BLaER1 treated with 17β-estradiol and CSF1 and Interleukin-3, amounts not matched to agents 10 nM and 100 nM (cell line): Measurements from ENCODE around the gene FRZB.

Experiments used
- H3K27ac ChIP-seq, 11 experiments: shearing (Covaris generic); formaldehyde crosslinking; 2 replicates each; pipeline ENCODE4 v1.8.1; 2022
- H3K27me3 ChIP-seq, 11 experiments: shearing (Covaris generic); formaldehyde crosslinking; 2 replicates each; pipeline ENCODE4 v1.8.1; 2022
- H3K36me3 ChIP-seq, 11 experiments: shearing (Covaris generic); formaldehyde crosslinking; 2 replicates each; pipeline ENCODE4 v1.8.1; 2022
- H3K4me1 ChIP-seq, 10 experiments: shearing (Covaris generic); formaldehyde crosslinking; 2 replicates each; pipeline ENCODE4 v1.8.1; 2022
- H3K4me2 ChIP-seq, 11 experiments: shearing (Covaris generic); formaldehyde crosslinking; 2 replicates each; pipeline ENCODE4 v1.8.1; 2022
- H3K4me3 ChIP-seq, 10 experiments: shearing (Covaris generic); formaldehyde crosslinking; 2 replicates each; pipeline ENCODE4 v1.8.1; 2022
- H3K9ac ChIP-seq, 11 experiments: shearing (Covaris generic); formaldehyde crosslinking; 2 replicates each; pipeline ENCODE4 v1.8.1; 2022
- H3K9me3 ChIP-seq, 11 experiments: shearing (Covaris generic); formaldehyde crosslinking; replicated peaks in 1 of 11; 2 replicates each; pipeline ENCODE4 v1.8.1; 2022
- H4K20me1 ChIP-seq, 11 experiments: shearing (Covaris generic); formaldehyde crosslinking; 2 replicates each; pipeline ENCODE4 v1.8.1; 2022
- Cebpa-rat ChIP-seq, 11 experiments: shearing (Covaris generic); IDR thresholded peaks; 2 replicates each; pipeline ENCODE4 v1.8.1; 2022

Gene FRZB

GRCh38 chr2:182858671-182859070 is 7.8 kb downstream of the FRZB start:
- no peaks in the 10 kb centered on the region; a peak in 1 of 22 replicates for H3K9me3 ChIP-seq
- no peaks in the 10 kb centered on the region for H3K27me3 ChIP-seq
- H3K9ac ChIP-seq, result no peak overlapping the region
- peaks cover 0 to 17% (median 13%) of the 10 kb centered on the region in 10 experiments; a peak in 12 of 20 replicates for H3K4me1 ChIP-seq
- no peak overlapping the region for H3K27ac ChIP-seq
- no peak overlapping the region for H3K4me2 ChIP-seq
- no peaks in the 10 kb centered on the region for H3K36me3 ChIP-seq
- H4K20me1 ChIP-seq, result no peaks in the 10 kb centered on the region
- no peak for TF ChIP-seq Cebpa-rat (IDR thresholded peaks at IDR 0.05)
- H3K4me3 ChIP-seq, result no peak overlapping the region

DNA sequence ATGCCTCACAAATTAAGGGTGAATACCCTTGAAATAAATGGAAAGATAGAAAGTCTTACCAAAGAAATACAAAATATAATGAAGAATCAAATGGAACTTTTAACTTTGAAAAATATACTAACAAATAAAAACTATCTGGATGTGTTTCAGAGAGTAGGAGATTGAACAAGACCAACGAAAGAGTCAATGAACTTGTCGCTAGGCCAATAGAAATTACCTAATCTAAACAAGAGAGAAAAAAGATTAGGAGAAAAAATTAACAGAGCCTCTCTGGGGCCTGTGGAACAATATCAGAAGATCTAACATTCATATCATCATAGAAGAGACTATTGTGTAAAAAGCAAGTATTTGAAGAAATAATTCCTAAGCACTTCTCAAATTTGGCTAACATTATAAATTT is 11.1 kb downstream of the FRZB start:
- Histone ChIP-seq H3K4me3 (no peak overlapping the region), H3K9me3 (no peaks in the 10 kb centered on the region; a peak in 1 of 22 replicates), H4K20me1 (no peaks in the 10 kb centered on the region), H3K27me3 (no peaks in the 10 kb centered on the region), H3K4me2 (no peak overlapping the region), H3K27ac (no peak overlapping the region), H3K36me3 (no peaks in the 10 kb centered on the region), H3K9ac (no peak overlapping the region), H3K4me1 (no peaks in the 10 kb centered on the region)
- no peak for TF ChIP-seq Cebpa-rat (IDR thresholded peaks at IDR 0.05)

GRCh38 chr2:182854375-182855105 is 11.9 kb downstream of the FRZB start:
- Histone ChIP-seq H3K4me1 (no peaks in the 10 kb centered on the region), H3K27me3 (no peaks in the 10 kb centered on the region), H3K9ac (no peak overlapping the region), H3K27ac (no peak overlapping the region), H3K9me3 (no peaks in the 10 kb centered on the region; a peak in 1 of 22 replicates), H3K4me3 (no peak overlapping the region), H3K36me3 (no peaks in the 10 kb centered on the region), H3K4me2 (no peak overlapping the region), H4K20me1 (no peaks in the 10 kb centered on the region)
- TF ChIP-seq Cebpa-rat (IDR thresholded peaks at IDR 0.05), result no peak

GRCh38 chr2:182852801-182853200 is 13.6 kb downstream of the FRZB start:
- Histone ChIP-seq H4K20me1 (no peaks in the 10 kb centered on the region), H3K4me2 (no peak overlapping the region)

DNA sequence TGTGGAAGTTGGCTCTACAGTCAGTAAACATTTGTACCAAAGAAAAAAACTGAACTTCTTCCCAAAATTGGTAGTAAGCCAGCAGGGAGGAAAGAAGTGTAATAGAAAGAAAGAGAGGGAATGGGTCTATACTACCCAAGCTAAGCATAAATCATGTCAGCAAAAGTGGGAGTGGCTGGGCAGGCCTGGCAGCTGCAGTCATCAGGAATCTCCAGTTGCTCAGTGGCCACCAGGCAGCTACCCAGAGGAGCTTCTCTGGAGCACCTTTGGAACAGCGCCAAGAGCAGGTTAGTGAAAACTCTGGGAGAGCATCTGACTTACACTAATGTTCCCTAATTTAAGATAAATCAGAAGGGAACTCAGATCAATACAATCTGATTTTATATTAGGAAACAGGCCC is 14.3 kb downstream of the FRZB start:
- TF ChIP-seq Cebpa-rat (IDR thresholded peaks at IDR 0.05), result no peak
- Histone ChIP-seq H3K27ac (no peak overlapping the region), H3K27me3 (no peaks in the 10 kb centered on the region), H3K36me3 (no peaks in the 10 kb centered on the region), H4K20me1 (no peaks in the 10 kb centered on the region), H3K4me1 (no peaks in the 10 kb centered on the region), H3K9ac (no peak overlapping the region), H3K4me2 (no peak overlapping the region), H3K9me3 (no peaks in the 10 kb centered on the region), H3K4me3 (no peak overlapping the region)

More at GRCh38 chr2:182852801-182853200, 13.6 kb downstream of the FRZB start:
- no peaks in the 10 kb centered on the region for H3K4me1 ChIP-seq
- no peaks in the 10 kb centered on the region for H3K36me3 ChIP-seq
- H3K4me3 ChIP-seq, result no peak overlapping the region
- no peaks in the 10 kb centered on the region for H3K27me3 ChIP-seq
- H3K9me3 ChIP-seq, result no peaks in the 10 kb centered on the region; a peak in 1 of 22 replicates
- H3K9ac ChIP-seq, result no peak overlapping the region
- TF ChIP-seq Cebpa-rat (IDR thresholded peaks at IDR 0.05), result no peak
- no peak overlapping the region for H3K27ac ChIP-seq

DNA sequence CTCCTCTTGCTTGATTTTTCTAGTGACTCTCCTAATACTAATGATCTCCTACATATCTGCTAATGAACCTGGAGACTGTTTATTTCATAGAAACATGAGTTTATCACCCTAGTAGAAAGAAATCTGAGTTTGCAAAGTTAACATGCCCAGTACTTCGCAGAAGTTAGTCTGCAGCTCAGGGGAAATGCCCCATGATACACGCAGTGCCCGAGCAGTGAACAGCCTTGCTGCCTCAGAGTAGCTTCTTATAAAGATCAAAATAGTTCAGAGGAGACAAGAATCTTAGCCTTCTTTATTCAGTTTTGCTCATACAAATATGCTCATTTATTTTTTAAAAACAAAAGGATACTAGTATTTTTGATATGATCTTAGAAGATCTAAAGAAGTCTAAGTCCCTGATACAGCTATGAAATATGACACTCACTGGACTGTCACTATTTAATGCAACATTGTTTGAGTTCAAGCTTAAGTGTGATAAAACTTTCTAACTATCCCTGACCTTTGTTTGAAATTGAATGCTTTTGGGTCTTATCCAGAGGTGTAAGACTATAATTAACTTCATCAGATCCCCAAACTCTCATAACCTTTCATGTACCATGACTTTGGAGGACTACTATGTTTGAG is 20.5 kb downstream of the FRZB start:
- Histone ChIP-seq H3K9me3 (no peaks in the 10 kb centered on the region), H3K9ac (no peak overlapping the region), H3K4me3 (no peak overlapping the region), H3K27ac (no peak overlapping the region), H3K4me1 (no peaks in the 10 kb centered on the region), H3K36me3 (no peaks in the 10 kb centered on the region), H4K20me1 (no peaks in the 10 kb centered on the region), H3K27me3 (no peaks in the 10 kb centered on the region), H3K4me2 (no peak overlapping the region)
- TF ChIP-seq Cebpa-rat (IDR thresholded peaks at IDR 0.05), result no peak

GRCh38 chr2:182836451-182836850 is 30.0 kb downstream of the FRZB start:
- TF ChIP-seq Cebpa-rat (IDR thresholded peaks at IDR 0.05), result no peak
- no peak overlapping the region for H3K9ac ChIP-seq
- no peaks in the 10 kb centered on the region for H3K27me3 ChIP-seq
- H3K9me3 ChIP-seq, result peaks cover 0 to 14% (median 10%) of the 10 kb centered on the region in 11 experiments; a peak in 12 of 22 replicates
- no peak overlapping the region for H3K4me3 ChIP-seq
- no peak overlapping the region for H3K4me2 ChIP-seq
- no peaks in the 10 kb centered on the region for H4K20me1 ChIP-seq
- H3K4me1 ChIP-seq, result peaks cover 9 to 34% (median 30%) of the 10 kb centered on the region in 10 experiments; a peak in 18 of 20 replicates
- no peaks in the 10 kb centered on the region for H3K36me3 ChIP-seq
- H3K27ac ChIP-seq, result no peak overlapping the region

DNA sequence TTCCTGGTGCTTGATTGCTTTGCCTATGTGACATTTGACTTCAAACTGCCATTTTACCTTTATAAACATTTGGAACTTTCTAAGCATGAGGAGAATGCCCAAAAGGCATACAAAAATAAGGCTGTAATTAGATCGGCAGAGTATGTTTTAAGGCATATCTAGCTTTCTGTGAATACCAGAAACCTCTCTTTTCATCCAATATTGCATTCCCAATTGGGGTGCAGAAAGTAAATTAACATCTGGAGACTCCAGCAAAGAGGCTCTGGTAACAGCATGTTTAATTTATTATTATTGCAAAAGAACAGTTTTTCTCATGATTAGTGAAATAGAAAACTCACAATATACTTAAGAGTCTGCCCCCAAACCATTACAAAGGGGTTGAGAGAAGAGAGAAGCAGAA is 32.1 kb downstream of the FRZB start:
- peaks cover 9 to 39% (median 33%) of the 10 kb centered on the region in 10 experiments; a peak in 18 of 20 replicates for H3K4me1 ChIP-seq
- H4K20me1 ChIP-seq, result no peaks in the 10 kb centered on the region
- H3K4me3 ChIP-seq, result no peak overlapping the region
- H3K27me3 ChIP-seq, result no peaks in the 10 kb centered on the region
- no peaks in the 10 kb centered on the region for H3K36me3 ChIP-seq
- TF ChIP-seq Cebpa-rat (IDR thresholded peaks at IDR 0.05), result no peak
- peak overlapping the region in 6 of 11 experiments; percentile 10 to 48 (median 22); a peak in 7 of 22 replicates for H3K27ac ChIP-seq
- peak overlapping the region in 10 of 11 experiments; percentile 11 to 61 (median 39); a peak in 17 of 22 replicates for H3K4me2 ChIP-seq
- H3K9ac ChIP-seq, result no peak overlapping the region
- peaks cover 0 to 14% (median 10%) of the 10 kb centered on the region in 11 experiments; a peak in 12 of 22 replicates for H3K9me3 ChIP-seq

DNA sequence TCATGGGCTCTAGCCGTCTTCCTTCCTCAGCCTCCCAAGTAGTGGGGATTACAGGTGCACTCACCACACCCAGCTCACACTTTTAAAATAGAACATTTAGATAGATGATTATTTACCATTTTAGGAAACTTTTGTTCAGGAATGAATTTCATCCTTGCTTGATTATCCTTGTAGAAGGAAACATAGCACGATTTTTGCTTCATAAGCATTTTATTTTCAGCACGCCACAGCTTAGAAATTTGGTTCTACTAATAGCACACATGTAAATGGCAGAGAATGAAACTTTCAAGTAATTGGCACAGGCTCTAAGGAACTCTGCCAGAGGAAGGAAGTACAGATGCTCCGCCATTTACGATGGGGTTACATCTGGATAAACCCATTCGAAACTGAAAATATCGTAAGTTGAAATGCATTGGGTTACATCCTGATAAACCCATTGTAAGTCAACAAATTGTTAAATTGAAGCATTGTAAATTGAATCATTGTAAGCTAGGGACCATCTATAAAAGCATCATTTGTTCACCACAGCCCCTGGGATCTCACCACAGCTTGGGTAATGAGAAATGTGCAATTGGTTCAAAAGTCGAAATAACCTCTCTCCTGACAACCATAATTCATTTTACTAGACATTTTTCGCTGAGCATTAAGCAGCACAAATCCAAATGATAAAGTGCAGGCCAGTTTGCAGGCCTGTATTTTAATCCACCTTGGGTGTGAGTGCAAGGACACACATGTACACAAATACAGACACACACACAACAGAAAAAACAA is 33.2 kb downstream of the FRZB start:
- peaks cover 9 to 39% (median 33%) of the 10 kb centered on the region in 10 experiments; a peak in 18 of 20 replicates for H3K4me1 ChIP-seq
- no peak overlapping the region; a peak in 1 of 20 replicates for H3K4me3 ChIP-seq
- no peak overlapping the region for H3K9ac ChIP-seq
- H4K20me1 ChIP-seq, result no peaks in the 10 kb centered on the region
- H3K36me3 ChIP-seq, result no peaks in the 10 kb centered on the region
- H3K9me3 ChIP-seq, result peaks cover 0 to 14% (median 10%) of the 10 kb centered on the region in 11 experiments; a peak in 12 of 22 replicates
- peak overlapping the region; percentile 11 to 61 (median 39); a peak in 17 of 22 replicates for H3K4me2 ChIP-seq
- no peak for TF ChIP-seq Cebpa-rat (IDR thresholded peaks at IDR 0.05)
- 0 out of 22 replicates have a peak overlapping the region, but pooled peaks of 3 of the 11 experiments have one; percentile 2 to 42 (median 14) for H3K27ac ChIP-seq
- H3K27me3 ChIP-seq, result no peaks in the 10 kb centered on the region
